OCI-LY7 (cell line): ENCODE results near the gene HK3. TPM values are rescaled to one million over a fixed set of nuclear protein-coding genes. Genes with fewer than 3 reads are reported as not detected.

Experiments used
- BruUV-seq: library from RNA; stranded (reverse); fragments of 400-500 nt; replicated peaks from 2 replicates; lab custom pipeline; 2021; lab: Mats Ljungman, UMichigan
- CTCF ChIA-PET: fragments of 300-600 bp; sonication (Branson Sonifier 250); formaldehyde crosslinking; loops from one replicate; lab custom pipeline; 2022; ENCODE audit warnings: antibody characterized with exemption; ENCODE audit not compliant: unreplicated experiment; lab: Charles Lee
- POLR2A ChIA-PET: fragments of 300-600 bp; sonication (Branson Sonifier 250); formaldehyde crosslinking; loops from one replicate; lab custom pipeline; 2022; ENCODE audit warnings: antibody characterized with exemption; lab: Charles Lee
- DNase-seq: peaks from one replicate; pipeline ENCODE4 v3.0.0-alpha.2; 2015; ENCODE audit warnings: low spot score
- H2AFZ ChIP-seq: fragments of 200-600 bp; sonication (generic), shearing (Covaris generic); 2 replicates; pipeline ENCODE4 v1.6.1; 2014; ENCODE audit warnings: mild to moderate bottlenecking, antibody characterized with exemption, low read length, moderate library complexity
- H3K27ac ChIP-seq: fragments of 200-600 bp; sonication (generic); 2 replicates; pipeline ENCODE4 v1.5.1; 2014; ENCODE audit warnings: mixed run types, low read depth, mild to moderate bottlenecking, moderate library complexity, low read length, inconsistent platforms; ENCODE audit not compliant: poor library complexity, severe bottlenecking
- H3K36me3 ChIP-seq: fragments of 200-600 bp; sonication (generic); 2 replicates; pipeline ENCODE4 v1.6.1; 2014; ENCODE audit warnings: mild to moderate bottlenecking, antibody characterized with exemption, low read length, moderate library complexity, mixed read lengths; ENCODE audit not compliant: insufficient read depth
- H3K4me1 ChIP-seq: fragments of 200-600 bp; sonication (generic); 2 replicates; pipeline ENCODE4 v1.5.1; 2014; ENCODE audit warnings: mild to moderate bottlenecking, low read length; ENCODE audit not compliant: insufficient read depth, poor library complexity, severe bottlenecking
- H3K4me2 ChIP-seq: fragments of 200-600 bp; sonication (generic); 2 replicates; pipeline ENCODE4 v1.6.1; 2014; ENCODE audit warnings: mild to moderate bottlenecking, low read length
- H3K4me3 ChIP-seq: fragments of 200-600 bp; sonication (generic); 2 replicates; pipeline ENCODE4 v1.5.1; 2014; ENCODE audit warnings: mild to moderate bottlenecking, low read depth, low read length; ENCODE audit not compliant: poor library complexity, severe bottlenecking
- H3K79me2 ChIP-seq: fragments of 200-600 bp; sonication (generic); 2 replicates; pipeline ENCODE4 v1.6.1; 2016; ENCODE audit warnings: low read depth, mild to moderate bottlenecking, low read length, moderate library complexity, mixed read lengths; ENCODE audit not compliant: insufficient read depth
- H3K9me2 ChIP-seq: fragments of 200-600 bp; sonication (generic); 2 replicates; pipeline ENCODE4 v1.6.1; 2016; ENCODE audit warnings: mild to moderate bottlenecking, low read length, mixed read lengths; ENCODE audit not compliant: insufficient read depth
- H3K9me3 ChIP-seq: fragments of 200-600 bp; sonication (generic); 2 replicates; pipeline ENCODE4 v1.6.1; 2014; ENCODE audit warnings: mild to moderate bottlenecking, mixed run types, low read length, mixed read lengths
- H4K20me1 ChIP-seq: fragments of 200-600 bp; sonication (generic); 2 replicates; pipeline ENCODE4 v1.6.1; 2014; ENCODE audit warnings: mild to moderate bottlenecking, antibody characterized with exemption, low read length, moderate library complexity, mixed read lengths; ENCODE audit not compliant: insufficient read depth
- EZH2phosphoT487 ChIP-seq: fragments of 200-600 bp; sonication (generic); IDR thresholded peaks from 2 replicates; pipeline ENCODE4 v1.6.1; 2018; ENCODE audit warnings: low read depth, borderline replicate concordance, mild to moderate bottlenecking, mixed run types, antibody characterized with exemption, low read length, moderate library complexity, mixed read lengths
- intact Hi-C: fragments of 100-400 bp; cut with micrococcal nuclease; formaldehyde crosslinking; loops from one replicate; pipeline ENCODE4 v1.10.0; 2022; ENCODE audit not compliant: unreplicated experiment
- total RNA-seq, 2 experiments: library from RNA; depleted of rRNA in 1 of 2; stranded (reverse); fragments of >200 nt in 1 of 2; shearing (Covaris generic) in 1 of 2; gene quantifications; 2 replicates each; pipeline ENCODE4 v1.2.3, GENCODE V29; 2014 to 2022
- TF ChIP-seq, protein P1 (sequence below): fragments of 200-600 bp; sonication (generic); conservative IDR thresholded peaks from 2 replicates; pipeline ENCODE4 v1.5.1; 2014; ENCODE audit warnings: mild to moderate bottlenecking, antibody characterized with exemption, low read length, moderate library complexity, mixed read lengths

The HK3 gene
- total RNA-seq, 2 experiments from 2014 or later, result 0.38 TPM; not detected in 1

DNA sequence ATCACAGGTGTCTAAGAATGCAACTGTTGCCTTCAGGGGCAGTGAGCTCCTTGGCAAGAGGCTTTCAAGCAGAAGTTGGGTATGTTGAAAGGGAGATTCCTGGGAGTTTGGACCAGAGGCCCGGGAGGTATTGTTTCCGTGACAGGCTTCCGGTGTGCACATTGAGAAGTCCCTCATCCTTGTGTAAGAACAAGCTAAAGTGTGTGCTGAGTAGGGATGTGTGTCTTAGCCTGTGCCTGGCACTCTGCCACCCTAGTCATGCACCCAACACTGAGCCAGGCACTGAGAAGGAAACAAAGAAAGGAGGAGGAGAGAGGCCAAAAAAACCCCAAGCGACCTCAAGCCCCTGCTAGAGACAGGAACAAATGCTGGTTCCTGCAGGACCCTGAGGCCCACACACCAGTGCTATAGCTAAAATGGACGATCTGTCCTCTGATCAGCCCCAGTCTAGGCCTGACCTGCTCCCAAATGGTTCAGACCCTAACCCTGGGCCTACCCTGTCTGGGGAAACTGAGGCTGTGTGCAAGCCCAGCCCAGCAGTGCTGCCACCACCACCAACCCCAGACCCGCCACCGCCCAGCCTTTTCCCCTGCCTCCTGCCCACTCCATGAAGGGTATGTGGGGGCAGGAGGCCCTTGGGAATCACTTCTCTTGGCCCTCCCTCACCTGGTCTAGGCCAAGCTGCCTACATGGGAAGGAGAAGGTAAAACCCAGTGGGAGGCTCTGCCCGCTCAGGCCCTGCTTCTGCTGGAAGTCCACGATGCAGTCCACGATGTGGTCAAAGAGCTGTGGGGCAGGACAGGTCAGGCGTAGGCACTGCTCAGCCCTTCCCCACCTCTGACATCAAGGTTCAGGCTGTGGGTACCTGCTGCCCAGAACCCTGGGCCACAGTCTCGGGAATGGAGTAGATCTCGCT, 12.6 kb downstream of the HK3 start:
- no peaks in the 10 kb centered on the region for H3K9me3 ChIP-seq
- TF ChIP-seq, protein P1, sequence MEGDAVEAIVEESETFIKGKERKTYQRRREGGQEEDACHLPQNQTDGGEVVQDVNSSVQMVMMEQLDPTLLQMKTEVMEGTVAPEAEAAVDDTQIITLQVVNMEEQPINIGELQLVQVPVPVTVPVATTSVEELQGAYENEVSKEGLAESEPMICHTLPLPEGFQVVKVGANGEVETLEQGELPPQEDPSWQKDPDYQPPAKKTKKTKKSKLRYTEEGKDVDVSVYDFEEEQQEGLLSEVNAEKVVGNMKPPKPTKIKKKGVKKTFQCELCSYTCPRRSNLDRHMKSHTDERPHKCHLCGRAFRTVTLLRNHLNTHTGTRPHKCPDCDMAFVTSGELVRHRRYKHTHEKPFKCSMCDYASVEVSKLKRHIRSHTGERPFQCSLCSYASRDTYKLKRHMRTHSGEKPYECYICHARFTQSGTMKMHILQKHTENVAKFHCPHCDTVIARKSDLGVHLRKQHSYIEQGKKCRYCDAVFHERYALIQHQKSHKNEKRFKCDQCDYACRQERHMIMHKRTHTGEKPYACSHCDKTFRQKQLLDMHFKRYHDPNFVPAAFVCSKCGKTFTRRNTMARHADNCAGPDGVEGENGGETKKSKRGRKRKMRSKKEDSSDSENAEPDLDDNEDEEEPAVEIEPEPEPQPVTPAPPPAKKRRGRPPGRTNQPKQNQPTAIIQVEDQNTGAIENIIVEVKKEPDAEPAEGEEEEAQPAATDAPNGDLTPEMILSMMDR, result no peak
- no peak for TF ChIP-seq EZH2phosphoT487
- H3K27ac ChIP-seq, result no peak overlapping the region
- ChIA-PET POLR2A (interaction anchor here (0.7 to 1.0 kb wide), 2 partner anchors 125 to 486 kb away, joined by 3 to 4 read pairs; no protein-coding TSS in a partner anchor), CTCF (no interaction called here)
- no peaks in the 10 kb centered on the region for H4K20me1 ChIP-seq
- H3K79me2 ChIP-seq, result no peaks in the 10 kb centered on the region
- H3K9me2 ChIP-seq, result no peaks in the 10 kb centered on the region
- no peaks in the 10 kb centered on the region for H3K36me3 ChIP-seq
- H3K4me1 ChIP-seq, result peaks cover 11% of the 10 kb centered on the region
- no peak for DNase-seq
- H3K4me2 ChIP-seq, result no peak overlapping the region
- H2AFZ ChIP-seq, result no peak overlapping the region
- intact Hi-C loops, result no loop called here
- BruUV-seq, result no TSS peak
- H3K4me3 ChIP-seq, result no peak overlapping the region

GRCh38 chr5:176884571-176884890, 14.6 kb downstream of the HK3 start:
- Histone ChIP-seq H3K4me1 (peaks cover 11% of the 10 kb centered on the region), H2AFZ (peak overlapping the region; percentile 27; the same call in 1 of the 2 replicates), H3K27ac (no peak overlapping the region), H4K20me1 (no peaks in the 10 kb centered on the region), H3K36me3 (no peaks in the 10 kb centered on the region), H3K79me2 (no peaks in the 10 kb centered on the region), H3K9me2 (no peaks in the 10 kb centered on the region), H3K9me3 (no peaks in the 10 kb centered on the region), H3K4me2 (no peak overlapping the region; the same call in 1 of the 2 replicates), H3K4me3 (no peak overlapping the region)
- BruUV-seq, result no TSS peak
- TF ChIP-seq EZH2phosphoT487, result no peak
- TF ChIP-seq, protein P1, result no peak
- CTCF ChIA-PET, result no interaction called here
- no peak for DNase-seq
- intact Hi-C loops, result no loop called here
- POLR2A ChIA-PET, result no interaction called here
